HG03103 (cell line): ENCODE results near the gene NFIA.

Experiments used
- ATAC-seq: cut with Tn5 transposase; IDR thresholded peaks from one replicate; pipeline ENCODE4 v1.9.1; 2021; ENCODE audit warnings: low read depth; ENCODE audit not compliant: unreplicated experiment

The NFIA gene

GRCh38 chr1:61284248-61284854 is 202.0 kb downstream of the NFIA start:
- no peak for ATAC-seq

- no peak for ATAC-seq
Observed at GRCh38 chr1:61284936-61285335, 202.6 kb downstream of the NFIA start.

GRCh38 chr1:61285371-61285885 is 203.1 kb downstream of the NFIA start:
- ATAC-seq, result no peak

GRCh38 chr1:61287014-61287413 is 204.7 kb downstream of the NFIA start:
- no peak for ATAC-seq

GRCh38 chr1:61287734-61288133 is 205.4 kb downstream of the NFIA start:
- ATAC-seq, result no peak

GRCh38 chr1:61289232-61290098 is 207.1 kb downstream of the NFIA start:
- ATAC-seq, result no peak

GRCh38 chr1:61290525-61290924 is 208.2 kb downstream of the NFIA start:
- ATAC-seq, result no peak

GRCh38 chr1:61293197-61293596 is 210.8 kb downstream of the NFIA start:
- ATAC-seq, result no peak

GRCh38 chr1:61293986-61294504 is 211.7 kb downstream of the NFIA start:
- no peak for ATAC-seq

- no peak for ATAC-seq
Observed at GRCh38 chr1:61294930-61295329, 212.6 kb downstream of the NFIA start.

- ATAC-seq, result no peak
Observed at GRCh38 chr1:61295818-61296537, 213.6 kb downstream of the NFIA start.

- ATAC-seq, result no peak
Observed at GRCh38 chr1:61297887-61298286, 215.5 kb downstream of the NFIA start.

- no peak for ATAC-seq
Observed at GRCh38 chr1:61299463-61299862, 217.1 kb downstream of the NFIA start.

- no peak for ATAC-seq
Observed at GRCh38 chr1:61300899-61301298, 218.5 kb downstream of the NFIA start.

- no peak for ATAC-seq
Observed at GRCh38 chr1:61301824-61302657, 219.7 kb downstream of the NFIA start.

GRCh38 chr1:61307422-61308142 is 225.2 kb downstream of the NFIA start:
- no peak for ATAC-seq

- ATAC-seq, result no peak
Observed at GRCh38 chr1:61310057-61310456, 227.7 kb downstream of the NFIA start.

GRCh38 chr1:61310538-61310937 is 228.2 kb downstream of the NFIA start:
- ATAC-seq, result no peak

GRCh38 chr1:61313906-61314422 is 231.6 kb downstream of the NFIA start:
- ATAC-seq, result no peak
